Muscle layer of duodenum (tissue), 2 donors: ENCODE measurements around the gene TAOK3.

Source experiments
- H3K27ac ChIP-seq: one replicate; pipeline ENCODE4 v1.7.0; 2013; ENCODE audit warnings: mild to moderate bottlenecking, low read length
- H3K27me3 ChIP-seq: one replicate; pipeline ENCODE4 v1.7.0; 2013; ENCODE audit warnings: low read depth, mild to moderate bottlenecking, control low read depth, low read length
- H3K36me3 ChIP-seq, 2 donors: one replicate each; pipeline ENCODE4 v1.7.0; 2013; ENCODE audit warnings: low read length in 2 of 2, control low read depth in 1 of 2, mild to moderate bottlenecking in 1 of 2; ENCODE audit not compliant: insufficient read depth in 2 of 2, control insufficient read depth in 1 of 2
- H3K4me1 ChIP-seq, 2 donors: one replicate each; pipeline ENCODE4 v1.7.0; 2013; ENCODE audit warnings: low read length in 2 of 2, mild to moderate bottlenecking in 2 of 2, control low read depth in 1 of 2, moderate library complexity in 1 of 2; ENCODE audit not compliant: insufficient read depth in 2 of 2, control insufficient read depth in 1 of 2
- H3K4me3 ChIP-seq, 2 donors: one replicate each; pipeline ENCODE4 v1.7.0; 2013; ENCODE audit warnings: low read length in 2 of 2, low read depth in 1 of 2, mild to moderate bottlenecking in 1 of 2
- H3K9me3 ChIP-seq, 2 donors: one replicate each; pipeline ENCODE4 v1.7.0; 2013; ENCODE audit warnings: low read length in 2 of 2, control low read depth in 1 of 2, mild to moderate bottlenecking in 1 of 2; ENCODE audit not compliant: control insufficient read depth in 1 of 2
- donor health status: healthy.

The TAOK3 gene

GRCh38 chr12:118371321-118372282, 1.1 kb downstream of the TAOK3 start:
- Histone ChIP-seq H3K4me1 (peaks cover 6 to 35% of the 10 kb centered on the region in 2 donors), H3K4me3 (peak overlapping the region; percentile 88 to 89), H3K36me3 (no peaks in the 10 kb centered on the region), H3K27me3 (no peaks in the 10 kb centered on the region), H3K27ac (peak overlapping the region; percentile 16), H3K9me3 (no peaks in the 10 kb centered on the region)

GRCh38 chr12:118370601-118371000, 2.1 kb downstream of the TAOK3 start:
- Histone ChIP-seq H3K27ac (no peak overlapping the region), H3K9me3 (no peaks in the 10 kb centered on the region), H3K27me3 (no peaks in the 10 kb centered on the region), H3K4me1 (peaks cover 6 to 30% of the 10 kb centered on the region in 2 donors), H3K36me3 (no peaks in the 10 kb centered on the region), H3K4me3 (peak overlapping the region; percentile 88 to 89)

GRCh38 chr12:118368821-118369220, 3.9 kb downstream of the TAOK3 start:
- Histone ChIP-seq H3K4me1 (peaks cover 6 to 12% of the 10 kb centered on the region in 2 donors), H3K27me3 (no peaks in the 10 kb centered on the region), H3K36me3 (no peaks in the 10 kb centered on the region), H3K9me3 (no peaks in the 10 kb centered on the region), H3K27ac (no peak overlapping the region), H3K4me3 (no peak overlapping the region)

GRCh38 chr12:118361889-118362288, 10.8 kb downstream of the TAOK3 start:
- H3K4me1 ChIP-seq = peaks cover 7 to 10% of the 10 kb centered on the region in 2 donors
- no peak overlapping the region for H3K27ac ChIP-seq
- H3K4me3 ChIP-seq = no peak overlapping the region
- no peaks in the 10 kb centered on the region for H3K27me3 ChIP-seq
- H3K9me3 ChIP-seq = no peaks in the 10 kb centered on the region
- no peaks in the 10 kb centered on the region for H3K36me3 ChIP-seq

- no peak overlapping the region for H3K27ac ChIP-seq
- H3K9me3 ChIP-seq = no peaks in the 10 kb centered on the region
- no peaks in the 10 kb centered on the region for H3K27me3 ChIP-seq
- H3K4me1 ChIP-seq = peaks cover 7 to 16% of the 10 kb centered on the region in 2 donors
- no peak overlapping the region for H3K4me3 ChIP-seq
- no peaks in the 10 kb centered on the region for H3K36me3 ChIP-seq
Measured at GRCh38 chr12:118361092-118361404, 11.7 kb downstream of the TAOK3 start.

DNA sequence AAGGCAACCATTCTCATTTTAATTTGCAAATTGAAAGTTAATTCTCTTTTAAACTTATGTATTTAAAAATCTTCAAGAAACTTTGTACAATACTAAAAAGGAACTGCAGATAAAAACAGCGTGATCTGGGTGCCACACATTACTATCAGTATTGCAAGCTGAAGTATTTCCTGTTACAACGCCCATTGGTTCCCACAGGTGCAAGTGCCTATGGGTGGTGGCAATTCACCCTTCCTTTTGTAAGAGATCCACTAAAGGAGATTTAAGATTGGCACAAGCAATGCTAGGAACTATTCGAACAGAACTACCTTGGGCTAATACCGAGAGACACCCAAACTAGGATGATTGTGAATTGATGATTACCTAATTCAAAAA, 13.2 kb downstream of the TAOK3 start:
- H3K4me3 ChIP-seq = peak overlapping the region in 1 of 2 donors; percentile 44
- peaks cover 7 to 16% of the 10 kb centered on the region in 2 donors for H3K4me1 ChIP-seq
- no peaks in the 10 kb centered on the region for H3K9me3 ChIP-seq
- H3K27me3 ChIP-seq = no peaks in the 10 kb centered on the region
- no peaks in the 10 kb centered on the region for H3K36me3 ChIP-seq
- H3K27ac ChIP-seq = peak overlapping the region; percentile 71

DNA sequence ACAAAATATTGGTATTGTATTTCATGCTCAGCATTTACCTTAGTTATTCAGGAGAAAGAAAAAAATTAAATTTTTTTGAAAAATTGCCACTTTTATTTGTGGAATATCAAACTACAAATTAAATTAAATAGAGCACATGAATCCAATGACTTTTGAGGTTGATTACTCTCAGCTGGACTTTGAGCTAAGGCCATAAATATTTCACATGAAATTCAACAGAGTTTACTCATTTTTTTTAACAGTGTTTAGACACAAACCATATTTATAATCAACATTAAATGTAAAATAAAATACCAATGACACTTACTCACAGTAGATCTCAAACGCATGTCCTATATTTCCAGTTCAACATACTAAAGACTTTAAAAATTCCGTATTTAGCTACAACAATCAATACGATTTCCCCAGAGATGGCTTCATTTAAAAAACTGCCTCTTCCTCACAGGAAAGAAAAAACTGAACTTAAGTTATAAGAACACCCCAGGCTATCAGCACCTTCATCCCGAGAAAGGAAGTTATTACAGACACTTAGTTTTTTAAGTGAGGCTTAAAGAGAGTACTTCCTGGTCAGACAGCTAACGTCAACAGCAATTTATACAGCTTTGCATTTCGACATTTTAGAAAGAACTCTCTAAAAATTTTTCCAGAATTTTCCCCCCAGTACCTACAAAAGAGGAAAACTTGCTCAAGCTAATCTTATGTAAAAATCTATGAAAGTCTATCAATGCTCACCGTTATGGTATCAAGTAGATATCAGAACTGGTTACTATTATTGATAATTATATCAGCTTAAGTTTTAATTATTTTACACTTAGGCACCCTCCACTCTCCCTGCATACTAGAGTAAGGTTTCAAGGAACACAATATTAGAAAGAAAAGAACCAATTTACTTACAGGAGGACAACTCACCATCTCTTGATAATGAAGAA, 13.8 kb downstream of the TAOK3 start:
- Histone ChIP-seq H3K27ac (peak overlapping the region; percentile 71), H3K27me3 (no peaks in the 10 kb centered on the region), H3K9me3 (no peaks in the 10 kb centered on the region), H3K4me3 (peak overlapping the region in 1 of 2 donors; percentile 44), H3K36me3 (no peaks in the 10 kb centered on the region), H3K4me1 (peaks cover 7 to 16% of the 10 kb centered on the region in 2 donors)

DNA sequence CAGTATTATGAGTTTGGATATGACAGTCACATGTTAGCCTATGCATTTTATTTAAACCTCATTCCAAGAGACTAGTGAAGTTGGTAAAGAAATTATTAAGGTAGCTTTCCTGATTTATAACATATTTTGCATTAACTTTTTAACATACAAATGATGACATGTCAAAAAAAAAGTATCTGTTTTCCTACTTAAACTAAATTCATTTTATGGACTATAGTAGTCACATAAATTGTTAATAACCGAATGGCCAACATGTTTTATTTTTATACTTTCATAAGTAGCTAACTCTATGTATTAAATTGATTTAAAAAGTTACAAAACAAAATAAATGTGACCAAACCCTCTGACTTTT, 14.7 kb downstream of the TAOK3 start:
- Histone ChIP-seq H3K27me3 (no peaks in the 10 kb centered on the region), H3K27ac (peak overlapping the region; percentile 71), H3K4me1 (peaks cover 7 to 16% of the 10 kb centered on the region in 2 donors), H3K4me3 (peak overlapping the region in 1 of 2 donors; percentile 44), H3K9me3 (no peaks in the 10 kb centered on the region), H3K36me3 (no peaks in the 10 kb centered on the region)

DNA sequence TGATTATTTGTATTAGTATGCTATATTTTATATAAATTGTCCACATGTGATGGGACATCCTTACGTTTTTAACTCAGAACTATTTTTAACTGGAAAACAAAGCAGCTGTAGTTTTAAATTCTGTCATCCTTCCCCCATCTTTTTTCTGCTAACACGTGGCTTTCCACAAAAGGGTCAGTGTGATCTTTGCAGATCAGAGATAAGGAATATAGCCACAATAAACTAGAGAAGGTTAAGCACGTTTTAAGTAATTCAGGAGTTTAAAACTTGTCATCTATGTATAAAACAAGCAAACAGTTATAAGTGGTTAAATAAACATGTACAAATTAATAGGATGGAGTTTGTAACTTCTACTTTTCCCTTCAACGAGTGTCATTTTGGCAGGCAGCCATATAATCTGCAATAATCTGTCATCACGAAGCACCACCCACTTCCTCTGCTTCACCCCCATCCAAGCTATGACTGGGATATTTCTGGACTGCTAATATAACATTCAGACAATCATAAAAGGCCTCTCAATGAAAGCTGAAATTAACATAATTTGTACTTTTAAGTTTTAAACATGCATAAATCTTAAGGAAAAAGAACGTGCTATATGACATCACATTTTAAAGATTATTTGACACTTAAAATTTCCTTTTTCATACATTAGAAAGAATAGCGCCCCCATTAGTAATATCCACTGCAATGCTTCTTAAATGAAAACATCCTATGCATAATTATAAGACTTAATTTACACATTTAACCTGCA, 15.3 kb downstream of the TAOK3 start:
- Histone ChIP-seq H3K4me1 (peaks cover 7 to 16% of the 10 kb centered on the region in 2 donors), H3K9me3 (no peaks in the 10 kb centered on the region), H3K27me3 (no peaks in the 10 kb centered on the region), H3K36me3 (no peaks in the 10 kb centered on the region), H3K27ac (peak overlapping the region; percentile 71), H3K4me3 (peak overlapping the region in 1 of 2 donors; percentile 15)

GRCh38 chr12:118356809-118357256, 15.9 kb downstream of the TAOK3 start:
- H3K27me3 ChIP-seq = no peaks in the 10 kb centered on the region
- peaks cover 7 to 16% of the 10 kb centered on the region in 2 donors for H3K4me1 ChIP-seq
- no peaks in the 10 kb centered on the region for H3K9me3 ChIP-seq
- no peaks in the 10 kb centered on the region for H3K36me3 ChIP-seq
- peak overlapping the region in 1 of 2 donors; percentile 15 for H3K4me3 ChIP-seq
- H3K27ac ChIP-seq = peak overlapping the region; percentile 71
